ENCODE measurements around the gene MCMBP.

- no peak for TF ChIP-seq EZH2phosphoT487 (IDR thresholded peaks at IDR 0.05; ENCODE audit: low read depth)
- TF ChIP-seq CTCF (IDR thresholded peaks at IDR 0.05; ENCODE audit: low read depth, low read length): no peak
These were observed 23.5 kb upstream of the MCMBP start for GRCh38 chr10:119896061-119896655.

Data from OCI-LY3 (cell line).